HEK293 (cell line): Measurements from ENCODE around the gene MDFI.

ENCODE experiments used
- CTCF ChIA-PET: fragments of 350-600 bp; formaldehyde crosslinking; extraction: SDS; loops from one replicate; lab custom pipeline; 2021; ENCODE audit warnings: antibody characterized with exemption; lab: Yijun Ruan, JAX
- POLR2A ChIA-PET: fragments of 300-600 bp; formaldehyde crosslinking; extraction: SDS; loops from one replicate; lab custom pipeline; 2020; ENCODE audit warnings: antibody characterized with exemption, inconsistent platforms; lab: Yijun Ruan, JAX
- H3K27ac ChIP-seq: fragments of 200-500 bp; sonication (Bioruptor generic); 2 replicates; pipeline ENCODE4 v1.5.1; 2014; ENCODE audit warnings: low read depth, low read length, control low read depth, inconsistent platforms; ENCODE audit errors: extremely low read depth
- H3K36me3 ChIP-seq, 2 experiments: fragments of 200-500 bp in 1 of 2; sonication (Bioruptor generic) in 1 of 2; 1 replicate in 1 of 2; 2 replicates in 1 of 2; pipeline ENCODE4 v1.5.1; 2014 to 2017; ENCODE audit warnings: inconsistent platforms in 2 of 2, low read length in 2 of 2; ENCODE audit not compliant: control insufficient read depth in 2 of 2, insufficient read depth in 1 of 2
- H3K4me1 ChIP-seq: fragments of 200-500 bp; sonication (Bioruptor generic); 2 replicates; pipeline ENCODE4 v1.5.1; 2014; ENCODE audit warnings: mild to moderate bottlenecking, low read length, inconsistent platforms; ENCODE audit not compliant: control insufficient read depth, insufficient read depth
- H3K4me3 ChIP-seq: 2 replicates; pipeline ENCODE4 v1.5.1; 2011; ENCODE audit warnings: low read depth, mild to moderate bottlenecking, control low read depth, low read length, moderate library complexity
- H3K9me3 ChIP-seq: fragments of 200-500 bp; sonication (Bioruptor generic); 2 replicates; pipeline ENCODE4 v1.5.1; 2014; ENCODE audit warnings: low read depth, low read length, inconsistent platforms; ENCODE audit not compliant: control insufficient read depth, insufficient read depth
- BCL11A ChIP-seq: fragments of 450-650 bp; formaldehyde crosslinking; IDR thresholded peaks from 2 replicates; pipeline ENCODE4 v1.5.1; 2016; ENCODE audit warnings: low read depth, missing biosample characterization, missing genetic modification characterization
- GFI1B ChIP-seq: fragments of 450-650 bp; formaldehyde crosslinking; IDR thresholded peaks from 2 replicates; pipeline ENCODE4 v1.5.1; 2016; ENCODE audit warnings: missing biosample characterization, missing genetic modification characterization
- MZF1 ChIP-seq: fragments of 450-650 bp; formaldehyde crosslinking; IDR thresholded peaks from 2 replicates; pipeline ENCODE4 v1.5.1; 2017; ENCODE audit warnings: missing biosample characterization, missing genetic modification characterization, borderline replicate concordance
- TRIM28 ChIP-seq: IDR thresholded peaks from 2 replicates; pipeline ENCODE4 v1.6.1; 2011; ENCODE audit warnings: low read length, control low read depth, borderline replicate concordance
- WT1 ChIP-seq: fragments of 450-650 bp; formaldehyde crosslinking; IDR thresholded peaks from 2 replicates; pipeline ENCODE4 v1.5.1; 2016; ENCODE audit warnings: missing biosample characterization, missing genetic modification characterization
- ZBTB8A ChIP-seq: fragments of 450-650 bp; formaldehyde crosslinking; IDR thresholded peaks from 2 replicates; pipeline ENCODE4 v1.5.1; 2016; ENCODE audit warnings: missing biosample characterization, missing genetic modification characterization
- ZFP69B ChIP-seq: fragments of 450-650 bp; formaldehyde crosslinking; IDR thresholded peaks from 2 replicates; pipeline ENCODE4 v1.5.1; 2016; ENCODE audit warnings: missing biosample characterization, missing genetic modification characterization
- ZIC2 ChIP-seq: fragments of 450-650 bp; formaldehyde crosslinking; IDR thresholded peaks from 2 replicates; pipeline ENCODE4 v1.5.1; 2016; ENCODE audit warnings: missing biosample characterization, missing genetic modification characterization
- ZNF121 ChIP-seq: fragments of 450-650 bp; formaldehyde crosslinking; IDR thresholded peaks from 2 replicates; pipeline ENCODE4 v1.5.1; 2016; ENCODE audit warnings: missing biosample characterization, missing genetic modification characterization
- ZNF157 ChIP-seq: fragments of 450-650 bp; formaldehyde crosslinking; IDR thresholded peaks from 2 replicates; pipeline ENCODE4 v1.5.1; 2016; ENCODE audit warnings: missing biosample characterization, missing genetic modification characterization
- ZNF174 ChIP-seq: fragments of 450-650 bp; formaldehyde crosslinking; IDR thresholded peaks from 2 replicates; pipeline ENCODE4 v1.5.0; 2017; ENCODE audit warnings: missing biosample characterization, mild to moderate bottlenecking, missing genetic modification characterization
- ZNF184 ChIP-seq: fragments of 450-650 bp; IDR thresholded peaks from 2 replicates; pipeline ENCODE4 v1.5.1; 2018; ENCODE audit warnings: missing biosample characterization, mild to moderate bottlenecking, missing genetic modification characterization
- ZNF211 ChIP-seq: fragments of 450-650 bp; formaldehyde crosslinking; IDR thresholded peaks from 2 replicates; pipeline ENCODE4 v1.5.1; 2016; ENCODE audit warnings: low read depth, missing biosample characterization, missing genetic modification characterization
- ZNF214 ChIP-seq: fragments of 450-650 bp; formaldehyde crosslinking; IDR thresholded peaks from 2 replicates; pipeline ENCODE4 v1.5.1; 2017; ENCODE audit warnings: missing biosample characterization, mild to moderate bottlenecking, missing genetic modification characterization, borderline replicate concordance
- ZNF266 ChIP-seq: fragments of 450-650 bp; formaldehyde crosslinking; IDR thresholded peaks from 2 replicates; pipeline ENCODE4 v1.5.1; 2016; ENCODE audit warnings: missing biosample characterization, missing genetic modification characterization, low read depth
- ZNF274 ChIP-seq, 2 experiments: fragments of 200-500 bp in 1 of 2; fragments of 450-650 bp in 1 of 2; sonication (Bioruptor generic) in 1 of 2; formaldehyde crosslinking in 1 of 2; IDR thresholded peaks; 2 replicates each; pipeline versions ENCODE4 v1.5.1 to v1.6.1; 2014 to 2016; ENCODE audit warnings: borderline replicate concordance in 1 of 2, inconsistent platforms in 1 of 2, low read length in 1 of 2, missing biosample characterization in 1 of 2, missing genetic modification characterization in 1 of 2
- ZNF341 ChIP-seq: fragments of 450-650 bp; formaldehyde crosslinking; IDR thresholded peaks from 2 replicates; pipeline ENCODE4; 2016; ENCODE audit warnings: low read depth, missing biosample characterization, missing genetic modification characterization
- ZNF404 ChIP-seq: fragments of 450-650 bp; formaldehyde crosslinking; IDR thresholded peaks from 2 replicates; pipeline ENCODE4 v1.5.1; 2017; ENCODE audit warnings: missing biosample characterization, missing genetic modification characterization
- ZNF416 ChIP-seq: fragments of 450-650 bp; formaldehyde crosslinking; IDR thresholded peaks from 2 replicates; pipeline ENCODE4 v1.5.1; 2016; ENCODE audit warnings: missing biosample characterization, missing genetic modification characterization
- ZNF473 ChIP-seq: fragments of 450-650 bp; formaldehyde crosslinking; IDR thresholded peaks from 2 replicates; pipeline ENCODE4 v1.5.1; 2017; ENCODE audit warnings: missing biosample characterization, missing genetic modification characterization
- ZNF626 ChIP-seq: fragments of 450-650 bp; sonication (Bioruptor Pico); formaldehyde crosslinking; IDR thresholded peaks from 2 replicates; pipeline ENCODE4 v1.5.1; 2018; ENCODE audit warnings: missing biosample characterization, missing genetic modification characterization, inconsistent platforms
- ZNF658 ChIP-seq: fragments of 450-650 bp; formaldehyde crosslinking; IDR thresholded peaks from 2 replicates; pipeline ENCODE4; 2016; ENCODE audit warnings: missing biosample characterization, missing genetic modification characterization
- ZNF776 ChIP-seq: fragments of 450-650 bp; formaldehyde crosslinking; IDR thresholded peaks from 2 replicates; pipeline ENCODE4 v1.5.0; 2017; ENCODE audit warnings: missing biosample characterization, missing genetic modification characterization, borderline replicate concordance
- TF ChIP-seq, protein P1 (sequence below): fragments of 450-650 bp; IDR thresholded peaks from 2 replicates; pipeline ENCODE4 v1.5.1; 2018; ENCODE audit warnings: missing biosample characterization, mild to moderate bottlenecking, missing genetic modification characterization
- TF ChIP-seq, protein P2 (sequence below): fragments of 450-650 bp; formaldehyde crosslinking; conservative IDR thresholded peaks from 2 replicates; pipeline ENCODE4 v1.5.1; 2016; ENCODE audit warnings: low read depth, missing biosample characterization, missing genetic modification characterization

MDFI gene

DNA sequence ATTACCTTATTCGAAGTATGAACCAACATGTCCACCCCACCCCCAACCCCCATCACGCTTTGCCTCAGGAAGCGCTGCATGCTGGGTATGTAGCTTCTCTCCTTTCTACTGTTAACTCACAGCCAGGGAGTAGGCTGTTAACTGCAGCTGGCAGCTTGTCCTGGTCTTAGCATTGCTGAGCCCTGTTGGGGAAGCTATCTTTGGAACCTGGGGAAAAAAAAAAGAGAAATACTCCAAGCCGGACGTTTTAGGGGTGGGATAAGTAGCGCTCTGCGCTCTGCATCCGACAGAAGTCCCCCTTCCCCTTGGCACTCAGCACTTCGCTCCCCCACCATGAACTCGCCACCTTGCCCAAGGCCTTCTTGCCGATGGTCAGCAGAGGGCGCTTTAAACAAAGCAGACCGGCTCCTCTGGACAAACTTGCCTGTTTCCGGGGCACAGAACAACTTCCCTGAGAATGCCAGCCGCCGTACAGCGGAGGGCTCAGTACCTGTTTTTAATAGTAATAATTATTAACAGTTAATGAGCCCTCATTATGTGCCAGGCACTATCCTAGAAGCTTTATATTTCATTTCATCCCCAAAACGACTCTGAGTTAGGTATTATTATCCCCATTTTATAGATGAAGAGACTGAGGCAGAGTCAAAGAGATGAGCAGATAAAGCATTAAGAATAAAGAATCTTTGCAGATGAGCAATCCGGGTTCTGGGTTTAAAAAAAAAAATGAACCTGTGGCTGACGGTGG is 35.2 kb upstream of the MDFI start (continued):
- TF ChIP-seq ZNF404 (tag by site-specific recombination) (no peak), ZNF626 (tag by site-specific recombination) (no peak), GFI1B (no peak), MZF1 (no peak; the same call in 1 of the 2 replicates), ZFP69B (no peak), ZNF266 (tag by site-specific recombination) (no peak), ZNF214 (no peak), ZNF157 (tag by site-specific recombination) (no peak), TRIM28 (no peak)
- TF ChIP-seq, all 188 proteins: peak for 20

DNA sequence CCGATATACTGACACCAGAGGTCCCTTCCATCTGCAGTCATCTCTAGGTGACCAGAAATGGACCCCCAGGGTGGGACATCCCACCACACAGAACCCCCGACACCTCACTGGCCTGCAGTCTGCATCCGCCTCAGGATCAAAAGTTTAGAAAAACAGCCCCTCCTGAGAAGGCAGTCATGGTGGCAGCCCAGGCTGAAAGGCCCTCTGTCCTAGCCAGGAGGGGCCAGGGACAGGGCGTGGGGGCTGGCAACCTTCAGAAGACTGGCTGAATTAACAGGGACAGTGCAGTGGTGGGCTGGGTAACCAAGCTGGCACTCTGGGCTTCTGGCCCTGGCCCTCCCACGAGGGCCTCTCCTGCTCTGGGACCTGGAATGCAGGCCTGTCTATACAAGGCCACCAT is 34.3 kb upstream of the MDFI start:
- no peak overlapping the region for H3K27ac ChIP-seq
- TF ChIP-seq ZNF776 = no peak
- H3K9me3 ChIP-seq = no peaks in the 10 kb centered on the region
- ChIA-PET POLR2A (no interaction called here), CTCF (interaction anchor here (0.7 to 9.8 kb wide), 17 partner anchors 10 to 440 kb away, joined by 3 to 195 read pairs (median 11); no protein-coding TSS in a partner anchor)
- no peaks in the 10 kb centered on the region; a peak in 1 of 3 replicates for H3K36me3 ChIP-seq
- no peak overlapping the region for H3K4me3 ChIP-seq
- H3K4me1 ChIP-seq = no peaks in the 10 kb centered on the region

DNA sequence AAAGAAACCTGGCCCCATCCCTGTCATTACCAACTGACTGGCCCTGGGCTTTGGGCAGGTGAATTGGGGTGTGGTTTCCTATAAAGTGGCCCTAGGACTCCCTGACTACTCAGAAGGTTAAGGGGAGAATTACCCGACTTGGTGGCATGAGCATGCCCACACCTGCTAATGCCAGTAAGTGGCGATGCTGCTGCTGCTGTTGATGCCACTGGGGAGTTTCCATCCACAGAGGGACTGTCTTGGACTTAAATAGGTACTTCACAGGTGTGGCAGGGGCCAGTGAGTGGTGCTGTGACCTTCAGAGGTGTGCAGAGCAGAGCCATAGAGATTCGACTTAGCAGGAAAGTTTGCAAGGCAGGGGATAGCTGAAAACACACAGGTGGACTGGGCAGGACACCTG is 32.6 kb upstream of the MDFI start:
- no peak overlapping the region for H3K4me3 ChIP-seq
- CTCF ChIA-PET = interaction anchor here (0.6 to 9.8 kb wide), 8 partner anchors 13 to 238 kb away, joined by 3 to 195 read pairs (median 9); no protein-coding TSS in a partner anchor
- H3K9me3 ChIP-seq = no peaks in the 10 kb centered on the region
- no peak overlapping the region for H3K27ac ChIP-seq
- TF ChIP-seq, protein P1, sequence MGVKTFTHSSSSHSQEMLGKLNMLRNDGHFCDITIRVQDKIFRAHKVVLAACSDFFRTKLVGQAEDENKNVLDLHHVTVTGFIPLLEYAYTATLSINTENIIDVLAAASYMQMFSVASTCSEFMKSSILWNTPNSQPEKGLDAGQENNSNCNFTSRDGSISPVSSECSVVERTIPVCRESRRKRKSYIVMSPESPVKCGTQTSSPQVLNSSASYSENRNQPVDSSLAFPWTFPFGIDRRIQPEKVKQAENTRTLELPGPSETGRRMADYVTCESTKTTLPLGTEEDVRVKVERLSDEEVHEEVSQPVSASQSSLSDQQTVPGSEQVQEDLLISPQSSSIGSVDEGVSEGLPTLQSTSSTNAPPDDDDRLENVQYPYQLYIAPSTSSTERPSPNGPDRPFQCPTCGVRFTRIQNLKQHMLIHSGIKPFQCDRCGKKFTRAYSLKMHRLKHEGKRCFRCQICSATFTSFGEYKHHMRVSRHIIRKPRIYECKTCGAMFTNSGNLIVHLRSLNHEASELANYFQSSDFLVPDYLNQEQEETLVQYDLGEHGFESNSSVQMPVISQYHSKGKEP = no peak
- no peak for TF ChIP-seq ZNF341
- TF ChIP-seq, all 188 proteins: peak for 0
- Histone ChIP-seq H3K4me1 (no peaks in the 10 kb centered on the region), H3K36me3 (no peaks in the 10 kb centered on the region; a peak in 1 of 3 replicates)
- POLR2A ChIA-PET = interaction anchor here (0.7 kb wide), 1 partner anchor 207 kb away, joined by 4 read pairs; no protein-coding TSS in a partner anchor

DNA sequence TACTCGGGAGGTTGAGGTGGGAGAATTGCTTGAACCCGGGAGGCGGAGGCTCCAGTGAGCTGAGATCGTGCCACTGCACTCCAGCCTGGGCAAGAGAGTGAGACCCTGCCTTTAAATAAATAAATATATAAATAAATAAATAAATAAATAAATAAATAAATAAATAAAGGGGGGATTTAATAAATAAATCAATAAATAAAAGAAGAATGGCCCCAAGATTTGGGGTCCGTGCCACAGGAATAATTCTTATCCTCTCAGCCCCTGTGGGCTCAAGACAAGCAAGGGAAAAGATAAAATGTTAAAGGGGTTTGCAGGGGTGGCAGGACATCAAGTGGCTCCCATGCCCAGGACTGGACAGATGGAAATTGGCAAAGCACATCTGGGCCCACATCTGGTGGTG is 31.2 kb upstream of the MDFI start:
- H3K4me1 ChIP-seq = no peaks in the 10 kb centered on the region
- no peaks in the 10 kb centered on the region for H3K9me3 ChIP-seq
- no peak overlapping the region for H3K27ac ChIP-seq
- H3K36me3 ChIP-seq = no peaks in the 10 kb centered on the region
- ChIA-PET POLR2A (no interaction called here), CTCF (interaction anchor here (0.7 to 9.8 kb wide), 8 partner anchors 16 to 240 kb away, joined by 3 to 195 read pairs (median 4); no protein-coding TSS in a partner anchor)
- H3K4me3 ChIP-seq = no peak overlapping the region
- TF ChIP-seq ZNF473 (no peak), ZIC2 (tag by site-specific recombination) (no peak), TRIM28 (no peak), WT1 (no peak), ZNF658 (no peak), ZNF174 (tag by site-specific recombination) (no peak), ZBTB8A (tag by site-specific recombination) (peak; percentile 75), ZNF121 (tag by site-specific recombination) (no peak), ZNF211 (no peak), ZNF274 (IDR thresholded peaks at IDR 0.05; ENCODE audit: low read length) (no peak), ZNF274 (tag by site-specific recombination; IDR thresholded peaks at IDR 0.05; ENCODE audit: borderline replicate concordance) (no peak), ZNF184 (tag by site-specific recombination) (no peak), BCL11A (tag by site-specific recombination) (no peak), ZNF416 (no peak)
- TF ChIP-seq, protein P2, sequence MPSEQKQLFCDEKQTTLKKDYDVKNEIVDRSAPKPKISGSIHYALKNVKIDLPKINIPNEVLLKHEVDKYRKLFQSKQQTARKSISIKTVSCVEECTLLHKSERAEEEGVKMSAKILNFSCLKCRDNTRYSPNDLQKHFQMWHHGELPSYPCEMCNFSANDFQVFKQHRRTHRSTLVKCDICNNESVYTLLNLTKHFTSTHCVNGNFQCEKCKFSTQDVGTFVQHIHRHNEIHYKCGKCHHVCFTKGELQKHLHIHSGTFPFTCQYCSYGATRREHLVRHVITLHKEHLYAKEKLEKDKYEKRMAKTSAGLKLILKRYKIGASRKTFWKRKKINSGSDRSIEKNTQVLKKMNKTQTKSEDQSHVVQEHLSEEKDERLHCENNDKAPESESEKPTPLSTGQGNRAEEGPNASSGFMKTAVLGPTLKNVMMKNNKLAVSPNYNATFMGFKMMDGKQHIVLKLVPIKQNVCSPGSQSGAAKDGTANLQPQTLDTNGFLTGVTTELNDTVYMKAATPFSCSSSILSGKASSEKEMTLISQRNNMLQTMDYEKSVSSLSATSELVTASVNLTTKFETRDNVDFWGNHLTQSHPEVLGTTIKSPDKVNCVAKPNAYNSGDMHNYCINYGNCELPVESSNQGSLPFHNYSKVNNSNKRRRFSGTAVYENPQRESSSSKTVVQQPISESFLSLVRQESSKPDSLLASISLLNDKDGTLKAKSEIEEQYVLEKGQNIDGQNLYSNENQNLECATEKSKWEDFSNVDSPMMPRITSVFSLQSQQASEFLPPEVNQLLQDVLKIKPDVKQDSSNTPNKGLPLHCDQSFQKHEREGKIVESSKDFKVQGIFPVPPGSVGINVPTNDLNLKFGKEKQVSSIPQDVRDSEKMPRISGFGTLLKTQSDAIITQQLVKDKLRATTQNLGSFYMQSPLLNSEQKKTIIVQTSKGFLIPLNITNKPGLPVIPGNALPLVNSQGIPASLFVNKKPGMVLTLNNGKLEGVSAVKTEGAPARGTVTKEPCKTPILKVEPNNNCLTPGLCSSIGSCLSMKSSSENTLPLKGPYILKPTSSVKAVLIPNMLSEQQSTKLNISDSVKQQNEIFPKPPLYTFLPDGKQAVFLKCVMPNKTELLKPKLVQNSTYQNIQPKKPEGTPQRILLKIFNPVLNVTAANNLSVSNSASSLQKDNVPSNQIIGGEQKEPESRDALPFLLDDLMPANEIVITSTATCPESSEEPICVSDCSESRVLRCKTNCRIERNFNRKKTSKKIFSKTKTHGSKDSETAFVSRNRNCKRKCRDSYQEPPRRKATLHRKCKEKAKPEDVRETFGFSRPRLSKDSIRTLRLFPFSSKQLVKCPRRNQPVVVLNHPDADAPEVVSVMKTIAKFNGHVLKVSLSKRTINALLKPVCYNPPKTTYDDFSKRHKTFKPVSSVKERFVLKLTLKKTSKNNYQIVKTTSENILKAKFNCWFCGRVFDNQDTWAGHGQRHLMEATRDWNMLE (tag by site-specific recombination) = peak; percentile 90
